ENCODE data around the gene AOAH. TPM values are rescaled to one million over a fixed set of nuclear protein-coding genes. Genes with fewer than 3 reads are reported as not detected.

Gene AOAH
- total and polyA plus RNA-seq, 2 of the 13 experiments (the other 11 are each of a cell fraction or from before 2014, with no cell fraction given) = not detected

DNA sequence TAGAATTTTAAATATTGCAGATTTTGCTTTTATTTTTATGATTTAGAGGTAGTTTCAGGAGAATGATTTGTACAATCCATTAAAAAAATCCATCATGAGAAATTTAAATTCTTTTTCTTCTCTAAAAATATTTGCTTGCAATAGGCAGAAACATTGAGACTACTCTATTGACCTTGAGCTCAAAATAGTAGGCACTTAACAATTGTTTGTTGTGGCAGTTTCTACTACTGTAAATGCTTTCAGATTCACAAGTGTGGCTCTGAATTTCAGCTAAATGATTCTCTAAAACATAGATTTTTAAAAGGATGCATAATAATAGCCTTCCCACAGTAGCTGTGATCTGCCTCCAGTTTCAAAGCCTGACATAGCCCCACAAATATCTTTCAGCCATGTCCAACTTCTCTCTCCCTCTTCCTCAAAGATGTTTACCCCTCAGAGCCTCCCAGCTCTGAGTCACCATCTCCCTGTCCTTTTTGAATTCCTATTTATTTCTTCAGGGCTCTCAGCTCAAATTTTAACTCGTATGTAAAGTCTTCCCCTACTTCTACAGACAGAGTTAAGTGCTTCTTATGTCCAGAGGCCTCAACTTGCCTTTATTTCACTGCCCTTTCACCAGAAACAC is 160.5 kb downstream of the AOAH start:
- BruUV-seq (replicated peaks) = no TSS peak
- Histone ChIP-seq H3K36me3 (replicated peaks in 1 of 2; ENCODE audit: control insufficient read depth in 1 of 2, insufficient read depth in 2 of 2, low read length in 2 of 2) (no peaks in the 10 kb centered on the region), H3K4me2 (ENCODE audit: low read depth, low read length) (no peak overlapping the region), H3K9ac (ENCODE audit: insufficient read depth, low read depth, low read length) (no peak overlapping the region), H3K79me2 (ENCODE audit: insufficient read depth, low read length) (no peaks in the 10 kb centered on the region), H3K4me1 (ENCODE audit: insufficient read depth, low read length) (no peaks in the 10 kb centered on the region), H2AFZ (ENCODE audit: low read length) (no peak overlapping the region), H3K27me3 (ENCODE audit: control insufficient read depth in 1 of 2, insufficient read depth in 2 of 2, low read length in 2 of 2) (no peaks in the 10 kb centered on the region), H3K4me3 (replicated peaks in 1 of 3; ENCODE audit: insufficient read depth in 1 of 3, low read depth in 2 of 3, low read length in 3 of 3) (no peak overlapping the region), H3K9me3 (ENCODE audit: low read length) (no peaks in the 10 kb centered on the region), H3K27ac (ENCODE audit: extremely low read length, insufficient read depth, low read length) (no peak overlapping the region), H4K20me1 (ENCODE audit: insufficient read depth, low read length) (no peaks in the 10 kb centered on the region)
- 0% methylated on average over 1 of the region's 1 CpG for WGBS (ENCODE audit: low lambda C conversion rate)
- DNase-seq (ENCODE audit: low spot score) (no peak), ATAC-seq (no peak), FAIRE-seq (no peak)
- ChIA-PET POLR2A (no interaction called here), CTCF (ENCODE audit: low intra/inter-chr PET ratio, low total read pairs) (no interaction called here)
- in situ Hi-C loops (cut with HindIII; ENCODE audit: extremely low pct_ligation_motif_present, low pct_unique_long_range_greater_than_20kb) (no loop called here), intact Hi-C loops (cut with micrococcal nuclease; ENCODE audit: unreplicated experiment) (no loop called here)
- TF ChIP-seq ATF7-NPFF (CRISPR knock-in tag; IDR thresholded peaks at IDR 0.05; ENCODE audit: low read depth) (no peak), ISL2 (CRISPR knock-in tag; IDR thresholded peaks at IDR 0.05) (no peak), REPIN1 (CRISPR knock-in tag; IDR thresholded peaks at IDR 0.05; ENCODE audit: borderline replicate concordance, low read depth) (no peak), NAIF1 (CRISPR knock-in tag; IDR thresholded peaks at IDR 0.05; ENCODE audit: borderline replicate concordance) (no peak), ATRX (CRISPR knock-in tag; IDR thresholded peaks at IDR 0.05; ENCODE audit: borderline replicate concordance) (no peak), NR3C1 (CRISPR knock-in tag; IDR thresholded peaks at IDR 0.05) (no peak), NCOA5 (CRISPR knock-in tag; IDR thresholded peaks at IDR 0.05) (no peak), KLF12 (CRISPR knock-in tag; IDR thresholded peaks at IDR 0.05; ENCODE audit: borderline replicate concordance) (no peak), NFIC (IDR thresholded peaks at IDR 0.05; ENCODE audit: low read length) (no peak), U2AF2 (IDR thresholded peaks at IDR 0.05; ENCODE audit: low read depth, low read length) (no peak)
- TF ChIP-seq, protein P1, sequence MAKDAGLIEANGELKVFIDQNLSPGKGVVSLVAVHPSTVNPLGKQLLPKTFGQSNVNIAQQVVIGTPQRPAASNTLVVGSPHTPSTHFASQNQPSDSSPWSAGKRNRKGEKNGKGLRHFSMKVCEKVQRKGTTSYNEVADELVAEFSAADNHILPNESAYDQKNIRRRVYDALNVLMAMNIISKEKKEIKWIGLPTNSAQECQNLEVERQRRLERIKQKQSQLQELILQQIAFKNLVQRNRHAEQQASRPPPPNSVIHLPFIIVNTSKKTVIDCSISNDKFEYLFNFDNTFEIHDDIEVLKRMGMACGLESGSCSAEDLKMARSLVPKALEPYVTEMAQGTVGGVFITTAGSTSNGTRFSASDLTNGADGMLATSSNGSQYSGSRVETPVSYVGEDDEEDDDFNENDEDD (CRISPR knock-in tag; IDR thresholded peaks at IDR 0.05; ENCODE audit: borderline replicate concordance) = no peak
- TF ChIP-seq, protein P2, sequence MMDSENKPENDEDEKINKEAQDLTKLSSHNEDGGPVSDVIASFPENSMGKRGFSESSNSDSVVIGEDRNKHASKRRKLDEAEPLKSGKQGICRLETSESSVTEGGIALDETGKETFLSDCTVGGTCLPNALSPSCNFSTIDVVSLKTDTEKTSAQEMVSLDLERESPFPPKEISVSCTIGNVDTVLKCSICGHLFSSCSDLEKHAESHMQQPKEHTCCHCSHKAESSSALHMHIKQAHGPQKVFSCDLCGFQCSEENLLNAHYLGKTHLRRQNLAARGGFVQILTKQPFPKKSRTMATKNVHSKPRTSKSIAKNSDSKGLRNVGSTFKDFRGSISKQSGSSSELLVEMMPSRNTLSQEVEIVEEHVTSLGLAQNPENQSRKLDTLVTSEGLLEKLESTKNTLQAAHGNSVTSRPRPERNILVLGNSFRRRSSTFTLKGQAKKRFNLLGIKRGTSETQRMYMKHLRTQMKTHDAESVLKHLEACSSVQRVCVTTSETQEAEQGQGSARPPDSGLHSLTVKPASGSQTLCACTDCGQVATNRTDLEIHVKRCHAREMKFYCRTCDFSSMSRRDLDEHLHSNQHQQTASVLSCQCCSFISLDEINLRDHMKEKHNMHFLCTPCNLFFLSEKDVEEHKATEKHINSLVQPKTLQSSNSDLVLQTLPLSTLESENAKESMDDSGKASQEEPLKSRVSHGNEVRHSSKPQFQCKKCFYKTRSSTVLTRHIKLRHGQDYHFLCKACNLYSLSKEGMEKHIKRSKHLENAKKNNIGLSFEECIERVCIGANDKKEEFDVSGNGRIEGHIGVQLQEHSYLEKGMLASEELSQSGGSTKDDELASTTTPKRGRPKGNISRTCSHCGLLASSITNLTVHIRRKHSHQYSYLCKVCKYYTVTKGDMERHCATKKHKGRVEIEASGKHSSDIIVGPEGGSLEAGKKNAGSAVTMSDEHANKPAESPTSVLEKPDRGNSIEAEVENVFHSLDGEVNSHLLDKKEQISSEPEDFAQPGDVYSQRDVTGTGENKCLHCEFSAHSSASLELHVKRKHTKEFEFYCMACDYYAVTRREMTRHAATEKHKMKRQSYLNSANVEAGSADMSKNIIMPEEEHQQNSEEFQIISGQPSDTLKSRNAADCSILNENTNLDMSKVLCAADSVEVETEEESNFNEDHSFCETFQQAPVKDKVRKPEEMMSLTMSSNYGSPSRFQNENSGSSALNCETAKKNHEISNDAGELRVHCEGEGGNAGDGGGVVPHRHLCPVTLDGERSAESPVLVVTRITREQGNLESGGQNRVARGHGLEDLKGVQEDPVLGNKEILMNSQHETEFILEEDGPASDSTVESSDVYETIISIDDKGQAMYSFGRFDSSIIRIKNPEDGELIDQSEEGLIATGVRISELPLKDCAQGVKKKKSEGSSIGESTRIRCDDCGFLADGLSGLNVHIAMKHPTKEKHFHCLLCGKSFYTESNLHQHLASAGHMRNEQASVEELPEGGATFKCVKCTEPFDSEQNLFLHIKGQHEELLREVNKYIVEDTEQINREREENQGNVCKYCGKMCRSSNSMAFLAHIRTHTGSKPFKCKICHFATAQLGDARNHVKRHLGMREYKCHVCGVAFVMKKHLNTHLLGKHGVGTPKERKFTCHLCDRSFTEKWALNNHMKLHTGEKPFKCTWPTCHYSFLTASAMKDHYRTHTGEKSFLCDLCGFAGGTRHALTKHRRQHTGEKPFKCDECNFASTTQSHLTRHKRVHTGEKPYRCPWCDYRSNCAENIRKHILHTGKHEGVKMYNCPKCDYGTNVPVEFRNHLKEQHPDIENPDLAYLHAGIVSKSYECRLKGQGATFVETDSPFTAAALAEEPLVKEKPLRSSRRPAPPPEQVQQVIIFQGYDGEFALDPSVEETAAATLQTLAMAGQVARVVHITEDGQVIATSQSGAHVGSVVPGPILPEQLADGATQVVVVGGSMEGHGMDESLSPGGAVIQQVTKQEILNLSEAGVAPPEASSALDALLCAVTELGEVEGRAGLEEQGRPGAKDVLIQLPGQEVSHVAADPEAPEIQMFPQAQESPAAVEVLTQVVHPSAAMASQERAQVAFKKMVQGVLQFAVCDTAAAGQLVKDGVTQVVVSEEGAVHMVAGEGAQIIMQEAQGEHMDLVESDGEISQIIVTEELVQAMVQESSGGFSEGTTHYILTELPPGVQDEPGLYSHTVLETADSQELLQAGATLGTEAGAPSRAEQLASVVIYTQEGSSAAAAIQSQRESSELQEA (CRISPR knock-in tag; IDR thresholded peaks at IDR 0.05; ENCODE audit: not compliant biosample characterization) = no peak
- TF ChIP-seq, protein P3, sequence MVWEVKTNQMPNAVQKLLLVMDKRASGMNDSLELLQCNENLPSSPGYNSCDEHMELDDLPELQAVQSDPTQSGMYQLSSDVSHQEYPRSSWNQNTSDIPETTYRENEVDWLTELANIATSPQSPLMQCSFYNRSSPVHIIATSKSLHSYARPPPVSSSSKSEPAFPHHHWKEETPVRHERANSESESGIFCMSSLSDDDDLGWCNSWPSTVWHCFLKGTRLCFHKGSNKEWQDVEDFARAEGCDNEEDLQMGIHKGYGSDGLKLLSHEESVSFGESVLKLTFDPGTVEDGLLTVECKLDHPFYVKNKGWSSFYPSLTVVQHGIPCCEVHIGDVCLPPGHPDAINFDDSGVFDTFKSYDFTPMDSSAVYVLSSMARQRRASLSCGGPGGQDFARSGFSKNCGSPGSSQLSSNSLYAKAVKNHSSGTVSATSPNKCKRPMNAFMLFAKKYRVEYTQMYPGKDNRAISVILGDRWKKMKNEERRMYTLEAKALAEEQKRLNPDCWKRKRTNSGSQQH (CRISPR knock-in tag; IDR thresholded peaks at IDR 0.05; ENCODE audit: low read depth) = no peak

Measured in HepG2 (cell line).